ENCODE results near the gene EIF3B.
"Not testable (repeated sequence)": the region's sequence is repeated elsewhere in the genome, so short reads cannot be mapped to it uniquely, and the experiment has no call there.

Gene EIF3B

GRCh38 chr7:2316578-2316977 is 38.0 kb upstream of the EIF3B start:
- Histone ChIP-seq H3K27me3 (ENCODE audit: control insufficient read depth, insufficient read depth, low read length) (no peaks in the 10 kb centered on the region; the same call in 1 of the 2 replicates), H3K27ac (ENCODE audit: low read depth, low read length) (no peak overlapping the region), H3K4me1 (ENCODE audit: control insufficient read depth, insufficient read depth, low read length) (no peaks in the 10 kb centered on the region), H3K36me3 (ENCODE audit: control insufficient read depth, insufficient read depth, low read length) (no peaks in the 10 kb centered on the region), H3K4me3 (ENCODE audit: low read depth, low read length) (no peak overlapping the region), H3K9me3 (ENCODE audit: control insufficient read depth, insufficient read depth, low read length) (no peaks in the 10 kb centered on the region), H3K9ac (ENCODE audit: low read depth, low read length) (no peak overlapping the region)

GRCh38 chr7:2317556-2318293 is 36.9 kb upstream of the EIF3B start:
- H3K9ac ChIP-seq (ENCODE audit: low read depth, low read length) = no peak overlapping the region
- H3K27ac ChIP-seq (ENCODE audit: low read depth, low read length) = no peak overlapping the region
- H3K4me1 ChIP-seq (ENCODE audit: control insufficient read depth, insufficient read depth, low read length) = no peaks in the 10 kb centered on the region
- H3K36me3 ChIP-seq (ENCODE audit: control insufficient read depth, insufficient read depth, low read length) = no peaks in the 10 kb centered on the region
- H3K4me3 ChIP-seq (ENCODE audit: low read depth, low read length) = no peak overlapping the region
- no peaks in the 10 kb centered on the region for H3K9me3 ChIP-seq (ENCODE audit: control insufficient read depth, insufficient read depth, low read length)
- H3K27me3 ChIP-seq (ENCODE audit: control insufficient read depth, insufficient read depth, low read length) = no peaks in the 10 kb centered on the region; the same call in 1 of the 2 replicates

- Histone ChIP-seq H3K27me3 (ENCODE audit: control insufficient read depth, insufficient read depth, low read length) (no peaks in the 10 kb centered on the region), H3K4me3 (ENCODE audit: low read depth, low read length) (no peak overlapping the region), H3K4me1 (ENCODE audit: control insufficient read depth, insufficient read depth, low read length) (no peaks in the 10 kb centered on the region), H3K9ac (ENCODE audit: low read depth, low read length) (no peak overlapping the region), H3K27ac (ENCODE audit: low read depth, low read length) (no peak overlapping the region), H3K36me3 (ENCODE audit: control insufficient read depth, insufficient read depth, low read length) (no peaks in the 10 kb centered on the region), H3K9me3 (ENCODE audit: control insufficient read depth, insufficient read depth, low read length) (no peaks in the 10 kb centered on the region)
Measured at GRCh38 chr7:2321020-2321419, 33.6 kb upstream of the EIF3B start.

GRCh38 chr7:2325162-2325561 is 29.5 kb upstream of the EIF3B start:
- no peak overlapping the region for H3K9ac ChIP-seq (ENCODE audit: low read depth, low read length)
- H3K36me3 ChIP-seq (ENCODE audit: control insufficient read depth, insufficient read depth, low read length) = no peaks in the 10 kb centered on the region
- no peaks in the 10 kb centered on the region for H3K4me1 ChIP-seq (ENCODE audit: control insufficient read depth, insufficient read depth, low read length)
- H3K27ac ChIP-seq (ENCODE audit: low read depth, low read length) = no peak overlapping the region
- no peak overlapping the region for H3K4me3 ChIP-seq (ENCODE audit: low read depth, low read length)
- H3K9me3 ChIP-seq (ENCODE audit: control insufficient read depth, insufficient read depth, low read length) = no peaks in the 10 kb centered on the region
- H3K27me3 ChIP-seq (ENCODE audit: control insufficient read depth, insufficient read depth, low read length) = no peaks in the 10 kb centered on the region

- no peaks in the 10 kb centered on the region for H3K9me3 ChIP-seq (ENCODE audit: control insufficient read depth, insufficient read depth, low read length)
- no peak overlapping the region for H3K27ac ChIP-seq (ENCODE audit: low read depth, low read length)
- H3K4me3 ChIP-seq (ENCODE audit: low read depth, low read length) = no peak overlapping the region
- H3K4me1 ChIP-seq (ENCODE audit: control insufficient read depth, insufficient read depth, low read length) = no peaks in the 10 kb centered on the region
- no peak overlapping the region for H3K9ac ChIP-seq (ENCODE audit: low read depth, low read length)
- H3K27me3 ChIP-seq (ENCODE audit: control insufficient read depth, insufficient read depth, low read length) = no peaks in the 10 kb centered on the region
- 0 out of 2 replicates have a peak, but pooled peaks cover 3% of the 10 kb centered on the region for H3K36me3 ChIP-seq (ENCODE audit: control insufficient read depth, insufficient read depth, low read length)
Measured at GRCh38 chr7:2326951-2327350, 27.7 kb upstream of the EIF3B start.

- H3K9ac ChIP-seq (ENCODE audit: low read depth, low read length) = no peak overlapping the region
- H3K9me3 ChIP-seq (ENCODE audit: control insufficient read depth, insufficient read depth, low read length) = no peaks in the 10 kb centered on the region
- H3K36me3 ChIP-seq (ENCODE audit: control insufficient read depth, insufficient read depth, low read length) = 0 out of 2 replicates have a peak, but pooled peaks cover 3% of the 10 kb centered on the region
- H3K27me3 ChIP-seq (ENCODE audit: control insufficient read depth, insufficient read depth, low read length) = no peaks in the 10 kb centered on the region
- H3K4me3 ChIP-seq (ENCODE audit: low read depth, low read length) = no peak overlapping the region
- no peak overlapping the region for H3K27ac ChIP-seq (ENCODE audit: low read depth, low read length)
- no peaks in the 10 kb centered on the region for H3K4me1 ChIP-seq (ENCODE audit: control insufficient read depth, insufficient read depth, low read length)
Measured at GRCh38 chr7:2330493-2330892, 24.1 kb upstream of the EIF3B start.

GRCh38 chr7:2331707-2332106 is 22.9 kb upstream of the EIF3B start:
- Histone ChIP-seq H3K4me1 (ENCODE audit: control insufficient read depth, insufficient read depth, low read length) (no peaks in the 10 kb centered on the region), H3K36me3 (ENCODE audit: control insufficient read depth, insufficient read depth, low read length) (peaks cover 3% of the 10 kb centered on the region; the same call in 1 of the 2 replicates), H3K27ac (ENCODE audit: low read depth, low read length) (no peak overlapping the region), H3K4me3 (ENCODE audit: low read depth, low read length) (no peak overlapping the region), H3K27me3 (ENCODE audit: control insufficient read depth, insufficient read depth, low read length) (no peaks in the 10 kb centered on the region), H3K9me3 (ENCODE audit: control insufficient read depth, insufficient read depth, low read length) (no peaks in the 10 kb centered on the region), H3K9ac (ENCODE audit: low read depth, low read length) (no peak overlapping the region)

GRCh38 chr7:2332606-2333231 is 21.9 kb upstream of the EIF3B start:
- H3K4me3 ChIP-seq (ENCODE audit: low read depth, low read length); H3K27me3 ChIP-seq (ENCODE audit: control insufficient read depth, insufficient read depth, low read length); H3K9me3 ChIP-seq (ENCODE audit: control insufficient read depth, insufficient read depth, low read length); H3K27ac ChIP-seq (ENCODE audit: low read depth, low read length); H3K9ac ChIP-seq (ENCODE audit: low read depth, low read length); H3K36me3 ChIP-seq (ENCODE audit: control insufficient read depth, insufficient read depth, low read length); H3K4me1 ChIP-seq (ENCODE audit: control insufficient read depth, insufficient read depth, low read length): not testable (repeated sequence)

GRCh38 chr7:2336626-2337299 is 17.9 kb upstream of the EIF3B start:
- H3K36me3 ChIP-seq (ENCODE audit: control insufficient read depth, insufficient read depth, low read length) = peaks cover 6% of the 10 kb centered on the region
- no peaks in the 10 kb centered on the region for H3K9me3 ChIP-seq (ENCODE audit: control insufficient read depth, insufficient read depth, low read length)
- no peak overlapping the region for H3K9ac ChIP-seq (ENCODE audit: low read depth, low read length)
- no peaks in the 10 kb centered on the region for H3K27me3 ChIP-seq (ENCODE audit: control insufficient read depth, insufficient read depth, low read length)
- no peak overlapping the region for H3K27ac ChIP-seq (ENCODE audit: low read depth, low read length)
- no peaks in the 10 kb centered on the region for H3K4me1 ChIP-seq (ENCODE audit: control insufficient read depth, insufficient read depth, low read length)
- H3K4me3 ChIP-seq (ENCODE audit: low read depth, low read length) = no peak overlapping the region

- not testable (repeated sequence) for H3K27ac ChIP-seq (ENCODE audit: low read depth, low read length); H3K4me1 ChIP-seq (ENCODE audit: control insufficient read depth, insufficient read depth, low read length); H3K9me3 ChIP-seq (ENCODE audit: control insufficient read depth, insufficient read depth, low read length); H3K4me3 ChIP-seq (ENCODE audit: low read depth, low read length); H3K27me3 ChIP-seq (ENCODE audit: control insufficient read depth, insufficient read depth, low read length); H3K9ac ChIP-seq (ENCODE audit: low read depth, low read length)
- peaks cover 14% of the 10 kb centered on the region for H3K36me3 ChIP-seq (ENCODE audit: control insufficient read depth, insufficient read depth, low read length)
Measured at GRCh38 chr7:2347351-2348063, 7.1 kb upstream of the EIF3B start.

Measured in HUES48 (cell line).